ENCODE measurements around the gene TEKT1. TPM values are rescaled to one million over a fixed set of nuclear protein-coding genes. Genes with fewer than 3 reads are reported as not detected.

TEKT1 gene
- total and polyA plus RNA-seq, 9 of the 15 experiments (the other 6 are each of a cell fraction or from before 2014, with no cell fraction given): 0.06 TPM; not detected in 8

- H3K27me3 ChIP-seq (ENCODE audit: control insufficient read depth in 2 of 2, insufficient read depth in 2 of 2, low read length in 2 of 2): no peaks in the 10 kb centered on the region
- no peaks in the 10 kb centered on the region for H4K20me1 ChIP-seq (replicated peaks; ENCODE audit: control insufficient read depth, insufficient read depth, low read length)
- H3K79me2 ChIP-seq (ENCODE audit: control insufficient read depth, insufficient read depth, low read length): no peaks in the 10 kb centered on the region
- H3K4me2 ChIP-seq (ENCODE audit: insufficient read depth, low read length): no peak overlapping the region
- intact Hi-C loops (cut with micrococcal nuclease): no loop called here
- in situ Hi-C loops (cut with MboI): no loop called here
- BruUV-seq (replicated peaks): no TSS peak
- H3K9me1 ChIP-seq (ENCODE audit: control insufficient read depth, insufficient read depth, low read length): no peaks in the 10 kb centered on the region
- H3K4me1 ChIP-seq (replicated peaks in 1 of 2; ENCODE audit: control insufficient read depth in 2 of 2, insufficient read depth in 2 of 2, low read length in 2 of 2): peaks cover 0 to 3% of the 10 kb centered on the region in 2 experiments; a peak in 2 of 5 replicates
- POLR2A ChIA-PET: no interaction called here
- ATAC-seq (no peak), FAIRE-seq (no peak), DNase-seq (ENCODE audit: extremely low read depth in 1 of 4, low spot score in 3 of 4) (no peak)
- H3K4me3 ChIP-seq: no peak overlapping the region
- TF ChIP-seq MCM3 (IDR thresholded peaks at IDR 0.05): no peak
- TF ChIP-seq TRIM24 (IDR thresholded peaks at IDR 0.05): peak in 1 of 2 experiments; percentile 30; a peak in 1 of 4 replicates
- no peak for TF ChIP-seq ZNF41 (CRISPR knock-in tag; conservative IDR thresholded peaks at IDR 0.05)
- TF ChIP-seq, protein P1, sequence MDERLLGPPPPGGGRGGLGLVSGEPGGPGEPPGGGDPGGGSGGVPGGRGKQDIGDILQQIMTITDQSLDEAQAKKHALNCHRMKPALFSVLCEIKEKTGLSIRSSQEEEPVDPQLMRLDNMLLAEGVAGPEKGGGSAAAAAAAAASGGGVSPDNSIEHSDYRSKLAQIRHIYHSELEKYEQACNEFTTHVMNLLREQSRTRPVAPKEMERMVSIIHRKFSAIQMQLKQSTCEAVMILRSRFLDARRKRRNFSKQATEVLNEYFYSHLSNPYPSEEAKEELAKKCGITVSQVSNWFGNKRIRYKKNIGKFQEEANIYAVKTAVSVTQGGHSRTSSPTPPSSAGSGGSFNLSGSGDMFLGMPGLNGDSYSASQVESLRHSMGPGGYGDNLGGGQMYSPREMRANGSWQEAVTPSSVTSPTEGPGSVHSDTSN (CRISPR knock-in tag; IDR thresholded peaks at IDR 0.05; ENCODE audit: low read depth): no peak
- TF ChIP-seq, protein P1 (tag; conservative IDR thresholded peaks at IDR 0.05; ENCODE audit: low read depth): peak; percentile 54; the same call in 1 of the 2 replicates
- TF ChIP-seq, protein P2, sequence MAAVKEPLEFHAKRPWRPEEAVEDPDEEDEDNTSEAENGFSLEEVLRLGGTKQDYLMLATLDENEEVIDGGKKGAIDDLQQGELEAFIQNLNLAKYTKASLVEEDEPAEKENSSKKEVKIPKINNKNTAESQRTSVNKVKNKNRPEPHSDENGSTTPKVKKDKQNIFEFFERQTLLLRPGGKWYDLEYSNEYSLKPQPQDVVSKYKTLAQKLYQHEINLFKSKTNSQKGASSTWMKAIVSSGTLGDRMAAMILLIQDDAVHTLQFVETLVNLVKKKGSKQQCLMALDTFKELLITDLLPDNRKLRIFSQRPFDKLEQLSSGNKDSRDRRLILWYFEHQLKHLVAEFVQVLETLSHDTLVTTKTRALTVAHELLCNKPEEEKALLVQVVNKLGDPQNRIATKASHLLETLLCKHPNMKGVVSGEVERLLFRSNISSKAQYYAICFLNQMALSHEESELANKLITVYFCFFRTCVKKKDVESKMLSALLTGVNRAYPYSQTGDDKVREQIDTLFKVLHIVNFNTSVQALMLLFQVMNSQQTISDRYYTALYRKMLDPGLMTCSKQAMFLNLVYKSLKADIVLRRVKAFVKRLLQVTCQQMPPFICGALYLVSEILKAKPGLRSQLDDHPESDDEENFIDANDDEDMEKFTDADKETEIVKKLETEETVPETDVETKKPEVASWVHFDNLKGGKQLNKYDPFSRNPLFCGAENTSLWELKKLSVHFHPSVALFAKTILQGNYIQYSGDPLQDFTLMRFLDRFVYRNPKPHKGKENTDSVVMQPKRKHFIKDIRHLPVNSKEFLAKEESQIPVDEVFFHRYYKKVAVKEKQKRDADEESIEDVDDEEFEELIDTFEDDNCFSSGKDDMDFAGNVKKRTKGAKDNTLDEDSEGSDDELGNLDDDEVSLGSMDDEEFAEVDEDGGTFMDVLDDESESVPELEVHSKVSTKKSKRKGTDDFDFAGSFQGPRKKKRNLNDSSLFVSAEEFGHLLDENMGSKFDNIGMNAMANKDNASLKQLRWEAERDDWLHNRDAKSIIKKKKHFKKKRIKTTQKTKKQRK (IDR thresholded peaks at IDR 0.05; ENCODE audit: borderline replicate concordance, low read depth, low read length): no peak
- TF ChIP-seq MXI1 (IDR thresholded peaks at IDR 0.05; ENCODE audit: low read depth, low read length): no peak
- TF ChIP-seq, protein P3, sequence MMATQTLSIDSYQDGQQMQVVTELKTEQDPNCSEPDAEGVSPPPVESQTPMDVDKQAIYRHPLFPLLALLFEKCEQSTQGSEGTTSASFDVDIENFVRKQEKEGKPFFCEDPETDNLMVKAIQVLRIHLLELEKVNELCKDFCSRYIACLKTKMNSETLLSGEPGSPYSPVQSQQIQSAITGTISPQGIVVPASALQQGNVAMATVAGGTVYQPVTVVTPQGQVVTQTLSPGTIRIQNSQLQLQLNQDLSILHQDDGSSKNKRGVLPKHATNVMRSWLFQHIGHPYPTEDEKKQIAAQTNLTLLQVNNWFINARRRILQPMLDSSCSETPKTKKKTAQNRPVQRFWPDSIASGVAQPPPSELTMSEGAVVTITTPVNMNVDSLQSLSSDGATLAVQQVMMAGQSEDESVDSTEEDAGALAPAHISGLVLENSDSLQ (IDR thresholded peaks at IDR 0.05): peak; percentile 65
- TF ChIP-seq RFX1 (IDR thresholded peaks at IDR 0.05): no peak
- TF ChIP-seq ZNF212 (CRISPR knock-in tag; IDR thresholded peaks at IDR 0.05): no peak
- TF ChIP-seq, protein P4, sequence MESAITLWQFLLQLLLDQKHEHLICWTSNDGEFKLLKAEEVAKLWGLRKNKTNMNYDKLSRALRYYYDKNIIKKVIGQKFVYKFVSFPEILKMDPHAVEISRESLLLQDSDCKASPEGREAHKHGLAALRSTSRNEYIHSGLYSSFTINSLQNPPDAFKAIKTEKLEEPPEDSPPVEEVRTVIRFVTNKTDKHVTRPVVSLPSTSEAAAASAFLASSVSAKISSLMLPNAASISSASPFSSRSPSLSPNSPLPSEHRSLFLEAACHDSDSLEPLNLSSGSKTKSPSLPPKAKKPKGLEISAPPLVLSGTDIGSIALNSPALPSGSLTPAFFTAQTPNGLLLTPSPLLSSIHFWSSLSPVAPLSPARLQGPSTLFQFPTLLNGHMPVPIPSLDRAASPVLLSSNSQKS (CRISPR knock-in tag; IDR thresholded peaks at IDR 0.05): no peak
- no peak for TF ChIP-seq DIDO1 (tag; IDR thresholded peaks at IDR 0.05; ENCODE audit: low read depth)
- peak; percentile 64 for TF ChIP-seq MEIS2 (IDR thresholded peaks at IDR 0.05; ENCODE audit: partially characterized antibody)
- no peak for TF ChIP-seq KLF16 (IDR thresholded peaks at IDR 0.05)
- TF ChIP-seq SNIP1 (IDR thresholded peaks at IDR 0.05; ENCODE audit: low read depth): no peak
- no peak for TF ChIP-seq CSDE1 (IDR thresholded peaks at IDR 0.05)
- no peak for TF ChIP-seq ZNF23 (CRISPR knock-in tag; IDR thresholded peaks at IDR 0.05)
- no peak for TF ChIP-seq KAT8 (IDR thresholded peaks at IDR 0.05; ENCODE audit: low read depth)
- H3K9ac ChIP-seq (ENCODE audit: insufficient read depth in 1 of 2, low read depth in 2 of 2, low read length in 2 of 2): no peak overlapping the region
- no peak overlapping the region for H3K27ac ChIP-seq (ENCODE audit: extremely low read depth, low read depth, low read length)
- H3K9me3 ChIP-seq (replicated peaks; ENCODE audit: control insufficient read depth, insufficient read depth, low read depth, low read length): no peaks in the 10 kb centered on the region
- no peaks in the 10 kb centered on the region for H3K36me3 ChIP-seq (ENCODE audit: control insufficient read depth, insufficient read depth, low read length)
- CTCF ChIA-PET (ENCODE audit: low intra/inter-chr PET ratio): no interaction called here
- H2AFZ ChIP-seq (ENCODE audit: low read depth, low read length): no peak overlapping the region
These were observed 82.9 kb downstream of the TEKT1 start for GRCh38 chr17:6748617-6749016.
